Esophagus muscularis mucosa (tissue), 4 donors: Measurements from ENCODE around the gene CEP170B.

Experiments
- EP300 ChIP-seq: sonication (generic); formaldehyde crosslinking; IDR thresholded peaks from one replicate; pipeline ENCODE4 v1.6.1; 2017; ENCODE audit warnings: antibody characterized with exemption
- POLR2A ChIP-seq: fragments of 450-650 bp; IDR thresholded peaks from one replicate; pipeline ENCODE4 v1.6.1; 2017; ENCODE audit warnings: antibody characterized with exemption, moderate library complexity, mild to moderate bottlenecking, low read depth
- POLR2AphosphoS5 ChIP-seq, 2 donors: sonication (generic); formaldehyde crosslinking; IDR thresholded peaks; one replicate each; pipeline ENCODE4 v1.6.1; 2017; ENCODE audit warnings: antibody characterized with exemption in 2 of 2
- TF ChIP-seq, protein P1 (sequence below), 3 experiments: fragments of 200-600 bp in 2 of 3; fragments of 450-650 bp in 1 of 3; sonication (generic) in 2 of 3; IDR thresholded peaks; one replicate each; pipeline ENCODE4 v1.5.1; 2017 to 2019; ENCODE audit warnings: antibody characterized with exemption in 3 of 3, mild to moderate bottlenecking in 2 of 3, moderate library complexity in 1 of 3

GRCh38 chr14:104824353-104824997 lies 40.6 kb upstream of the CEP170B start:
- TF ChIP-seq, protein P1, sequence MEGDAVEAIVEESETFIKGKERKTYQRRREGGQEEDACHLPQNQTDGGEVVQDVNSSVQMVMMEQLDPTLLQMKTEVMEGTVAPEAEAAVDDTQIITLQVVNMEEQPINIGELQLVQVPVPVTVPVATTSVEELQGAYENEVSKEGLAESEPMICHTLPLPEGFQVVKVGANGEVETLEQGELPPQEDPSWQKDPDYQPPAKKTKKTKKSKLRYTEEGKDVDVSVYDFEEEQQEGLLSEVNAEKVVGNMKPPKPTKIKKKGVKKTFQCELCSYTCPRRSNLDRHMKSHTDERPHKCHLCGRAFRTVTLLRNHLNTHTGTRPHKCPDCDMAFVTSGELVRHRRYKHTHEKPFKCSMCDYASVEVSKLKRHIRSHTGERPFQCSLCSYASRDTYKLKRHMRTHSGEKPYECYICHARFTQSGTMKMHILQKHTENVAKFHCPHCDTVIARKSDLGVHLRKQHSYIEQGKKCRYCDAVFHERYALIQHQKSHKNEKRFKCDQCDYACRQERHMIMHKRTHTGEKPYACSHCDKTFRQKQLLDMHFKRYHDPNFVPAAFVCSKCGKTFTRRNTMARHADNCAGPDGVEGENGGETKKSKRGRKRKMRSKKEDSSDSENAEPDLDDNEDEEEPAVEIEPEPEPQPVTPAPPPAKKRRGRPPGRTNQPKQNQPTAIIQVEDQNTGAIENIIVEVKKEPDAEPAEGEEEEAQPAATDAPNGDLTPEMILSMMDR (IDR thresholded peaks at IDR 0.05): no peak
- TF ChIP-seq POLR2AphosphoS5 (IDR thresholded peaks at IDR 0.05) (no peak), POLR2A (no peak), EP300 (no peak)
